B cell (primary cell): ENCODE results near the gene CASKIN2. TPM values are rescaled to one million over a fixed set of nuclear protein-coding genes. Genes with fewer than 3 reads are reported as not detected.

Source experiments
- ATAC-seq: fragments of 200-7000 bp; cut with Tn5 transposase; one replicate; pipeline ENCODE4 v1.10.0; 2021; ENCODE audit warnings: low read depth, mild to moderate bottlenecking, moderate number of reproducible peaks, moderate library complexity
- CTCF ChIA-PET: fragments of 350-600 bp; sonication (Branson Sonifier 250); formaldehyde crosslinking; loops from one replicate; lab custom pipeline; 2021; ENCODE audit warnings: antibody characterized with exemption, inconsistent platforms; lab: Charles Lee
- POLR2A ChIA-PET: fragments of 350-600 bp; sonication (Branson Sonifier 250); formaldehyde crosslinking; loops from one replicate; lab custom pipeline; 2021; ENCODE audit warnings: antibody characterized with exemption; lab: Charles Lee
- DNase-seq: peaks from one replicate; pipeline ENCODE4 v3.0.0; 2013
- H2AFZ ChIP-seq: 2 replicates; pipeline ENCODE4 v1.6.1; 2012; ENCODE audit warnings: mild to moderate bottlenecking, low read depth, low read length; ENCODE audit not compliant: insufficient read depth, poor library complexity, severe bottlenecking
- H3K27ac ChIP-seq, 2 donors: 1 replicate in 1 of 2; 2 replicates in 1 of 2; pipeline ENCODE4 v1.5.1; 2012 to 2013; ENCODE audit warnings: low read length in 2 of 2, mild to moderate bottlenecking in 2 of 2, moderate library complexity in 1 of 2
- H3K27me3 ChIP-seq, 4 experiments: fragments of 200-600 bp in 1 of 4; sonication (generic) in 1 of 4; replicated peaks in 1 of 4; 1 replicate in 2 of 4; 2 replicates in 2 of 4; pipeline versions ENCODE4 v1.6.1 to v1.7.0; 2013 to 2016; ENCODE audit warnings: low read length in 3 of 4, mild to moderate bottlenecking in 2 of 4, mixed read lengths in 1 of 4, moderate library complexity in 1 of 4; ENCODE audit not compliant: insufficient read depth in 4 of 4, control insufficient read depth in 3 of 4; ENCODE audit errors: control extremely low read depth in 1 of 4
- H3K36me3 ChIP-seq, 2 experiments: replicated peaks in 1 of 2; 1 replicate in 1 of 2; 2 replicates in 1 of 2; pipeline versions ENCODE4 v1.6.1 to v1.7.1; 2013; ENCODE audit warnings: low read length in 1 of 2; ENCODE audit not compliant: insufficient read depth in 2 of 2, control insufficient read depth in 1 of 2; ENCODE audit errors: control extremely low read depth in 1 of 2, extremely low read depth in 1 of 2
- H3K4me1 ChIP-seq, 2 donors: fragments of 200-600 bp in 1 of 2; sonication (generic) in 1 of 2; 1 replicate in 1 of 2; 2 replicates in 1 of 2; pipeline versions ENCODE4 v1.5.1 to v1.6.1; 2013 to 2017; ENCODE audit warnings: low read length in 2 of 2; ENCODE audit not compliant: control insufficient read depth in 2 of 2, insufficient read depth in 2 of 2
- H3K4me2 ChIP-seq: replicated peaks from 2 replicates; pipeline ENCODE3; 2012; ENCODE audit warnings: mild to moderate bottlenecking, low read depth, low read length; ENCODE audit not compliant: poor library complexity, severe bottlenecking
- H3K4me3 ChIP-seq, 5 experiments: fragments of 200-600 bp in 1 of 5; sonication (generic) in 1 of 5; 1 replicate in 3 of 5; 2 replicates in 2 of 5; pipeline versions ENCODE4 v1.5.1 to v1.7.0; 2011 to 2016; ENCODE audit warnings: low read length in 4 of 5, mild to moderate bottlenecking in 4 of 5, low read depth in 2 of 5, control low read depth in 1 of 5, moderate library complexity in 1 of 5; ENCODE audit not compliant: insufficient read depth in 1 of 5; ENCODE audit errors: control extremely low read depth in 1 of 5, extremely low read depth in 1 of 5
- H3K79me2 ChIP-seq: fragments of 200-600 bp; sonication (generic); one replicate; pipeline ENCODE4 v1.6.0; 2016; ENCODE audit warnings: low read length; ENCODE audit not compliant: control insufficient read depth, insufficient read depth
- H3K9ac ChIP-seq: fragments of 200-600 bp; sonication (generic); 2 replicates; pipeline ENCODE4 v1.6.1; 2017; ENCODE audit warnings: mild to moderate bottlenecking, low read length, moderate library complexity
- H3K9me3 ChIP-seq, 3 donors: one replicate each; pipeline versions ENCODE4 v1.6.1 to v1.7.1; 2013; ENCODE audit warnings: low read length in 2 of 3; ENCODE audit not compliant: control insufficient read depth in 2 of 3, insufficient read depth in 1 of 3; ENCODE audit errors: control extremely low read depth in 1 of 3
- H4K20me1 ChIP-seq: 2 replicates; pipeline ENCODE4 v1.6.0; 2012; ENCODE audit warnings: mild to moderate bottlenecking, low read length; ENCODE audit not compliant: insufficient read depth, control insufficient read depth, poor library complexity, severe bottlenecking
- H3K27ac Mint-ChIP-seq: one replicate; pipeline ENCODE4 v1.8.0; 2021; ENCODE audit warnings: mixed read lengths
- H3K27me3 Mint-ChIP-seq: one replicate; pipeline ENCODE4 v1.8.0; 2021; ENCODE audit warnings: mixed read lengths
- H3K4me1 Mint-ChIP-seq: one replicate; pipeline ENCODE4 v1.8.0; 2021; ENCODE audit warnings: mixed read lengths
- H3K4me3 Mint-ChIP-seq: one replicate; pipeline ENCODE4 v1.8.0; 2021; ENCODE audit warnings: mixed read lengths
- H3K9me3 Mint-ChIP-seq: one replicate; pipeline ENCODE4 v1.8.0; 2022; ENCODE audit warnings: mixed read lengths; ENCODE audit not compliant: insufficient read depth
- EZH2 ChIP-seq: IDR thresholded peaks from 2 replicates; pipeline ENCODE4 v1.6.1; 2012; ENCODE audit warnings: borderline replicate concordance, low read depth, mild to moderate bottlenecking, moderate library complexity, low read length; ENCODE audit not compliant: insufficient read depth, poor library complexity, severe bottlenecking
- WGBS: methylation state at CpG from one replicate; pipeline ENCODE4 v1.1.5; 2013; ENCODE audit warnings: missing lambda C conversion rate; ENCODE audit not compliant: insufficient coverage; 5-methylcytosine and 5-hydroxymethylcytosine counted together
- intact Hi-C: fragments of 100-400 bp; cut with micrococcal nuclease; formaldehyde crosslinking; loops from one replicate; pipeline ENCODE4 v1.10.0; 2022
- polyA plus RNA-seq: library from polyadenylated mRNA; depleted of rRNA; stranded (reverse); fragments of >200 nt; gene quantifications from 2 replicates; pipeline ENCODE4 v1.2.3, GENCODE V29; 2012
- total RNA-seq, 2 donors: library from RNA; stranded (reverse); fragments of 120-200 nt in 1 of 2; gene quantifications; 1 replicate in 1 of 2; 2 replicates in 1 of 2; pipeline versions ENCODE4 v1.2.3 to v1.2.4, GENCODE V29; 2013 to 2022
- TF ChIP-seq, protein P1 (sequence below): fragments of 200-600 bp; IDR thresholded peaks from one replicate; pipeline ENCODE4 v1.8.0; 2022; ENCODE audit warnings: antibody characterized with exemption, mild to moderate bottlenecking

CASKIN2 gene
- total and polyA plus RNA-seq, 2 donors (not counting 1 experiment from before 2014, with no cell fraction given), result 0.37 to 1.00 TPM

DNA sequence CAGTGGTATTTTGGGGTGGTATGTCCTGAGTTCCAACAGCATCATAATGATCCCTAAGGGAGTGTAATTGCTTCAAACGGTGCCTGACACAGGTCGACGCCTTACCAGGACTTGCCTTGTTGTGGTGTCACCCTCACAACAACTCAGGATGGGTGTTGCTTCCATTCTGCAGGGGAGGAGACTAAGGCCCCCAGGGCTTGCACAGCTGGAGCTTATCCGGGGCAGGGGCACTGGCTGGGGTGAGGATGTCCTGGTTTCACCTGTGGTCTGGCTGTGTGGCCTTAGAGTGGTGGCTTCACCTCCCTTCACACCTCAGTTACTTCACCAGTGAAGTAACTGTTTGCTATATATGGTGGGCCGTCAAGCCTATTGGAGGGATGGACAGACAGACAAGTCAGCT, 33.5 kb upstream of the CASKIN2 start:
- no peaks in the 10 kb centered on the region for H3K4me1 ChIP-seq
- no peak overlapping the region for H3K27ac ChIP-seq
- 100% methylated on average over 3 of the region's 5 CpGs for WGBS
- intact Hi-C loops, result no loop called here
- Mint-ChIP-seq H3K4me1 (peaks cover 3% of the 10 kb centered on the region), H3K9me3 (no peaks in the 10 kb centered on the region), H3K27me3 (no peaks in the 10 kb centered on the region), H3K27ac (peak overlapping the region; percentile 32), H3K4me3 (no peak overlapping the region)
- ChIA-PET POLR2A (no interaction called here), CTCF (interaction anchor here (0.6 to 1.1 kb wide), 2 partner anchors 39 to 195 kb away, joined by 3 read pairs; no protein-coding TSS in a partner anchor)
- DNase-seq, result no peak
- H3K36me3 ChIP-seq, result peaks cover 0 to 5% of the 10 kb centered on the region in 2 experiments
- H3K4me3 ChIP-seq, result no peak overlapping the region
- no peak overlapping the region for H2AFZ ChIP-seq
- H3K4me2 ChIP-seq, result no peak overlapping the region
- TF ChIP-seq, protein P1, sequence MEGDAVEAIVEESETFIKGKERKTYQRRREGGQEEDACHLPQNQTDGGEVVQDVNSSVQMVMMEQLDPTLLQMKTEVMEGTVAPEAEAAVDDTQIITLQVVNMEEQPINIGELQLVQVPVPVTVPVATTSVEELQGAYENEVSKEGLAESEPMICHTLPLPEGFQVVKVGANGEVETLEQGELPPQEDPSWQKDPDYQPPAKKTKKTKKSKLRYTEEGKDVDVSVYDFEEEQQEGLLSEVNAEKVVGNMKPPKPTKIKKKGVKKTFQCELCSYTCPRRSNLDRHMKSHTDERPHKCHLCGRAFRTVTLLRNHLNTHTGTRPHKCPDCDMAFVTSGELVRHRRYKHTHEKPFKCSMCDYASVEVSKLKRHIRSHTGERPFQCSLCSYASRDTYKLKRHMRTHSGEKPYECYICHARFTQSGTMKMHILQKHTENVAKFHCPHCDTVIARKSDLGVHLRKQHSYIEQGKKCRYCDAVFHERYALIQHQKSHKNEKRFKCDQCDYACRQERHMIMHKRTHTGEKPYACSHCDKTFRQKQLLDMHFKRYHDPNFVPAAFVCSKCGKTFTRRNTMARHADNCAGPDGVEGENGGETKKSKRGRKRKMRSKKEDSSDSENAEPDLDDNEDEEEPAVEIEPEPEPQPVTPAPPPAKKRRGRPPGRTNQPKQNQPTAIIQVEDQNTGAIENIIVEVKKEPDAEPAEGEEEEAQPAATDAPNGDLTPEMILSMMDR, result no peak
- TF ChIP-seq EZH2, result no peak
- H3K9me3 ChIP-seq, result no peaks in the 10 kb centered on the region
- no peaks in the 10 kb centered on the region for H4K20me1 ChIP-seq
- no peak overlapping the region for H3K9ac ChIP-seq
- no peak for ATAC-seq
- H3K27me3 ChIP-seq, result no peaks in the 10 kb centered on the region
- no peaks in the 10 kb centered on the region for H3K79me2 ChIP-seq

DNA sequence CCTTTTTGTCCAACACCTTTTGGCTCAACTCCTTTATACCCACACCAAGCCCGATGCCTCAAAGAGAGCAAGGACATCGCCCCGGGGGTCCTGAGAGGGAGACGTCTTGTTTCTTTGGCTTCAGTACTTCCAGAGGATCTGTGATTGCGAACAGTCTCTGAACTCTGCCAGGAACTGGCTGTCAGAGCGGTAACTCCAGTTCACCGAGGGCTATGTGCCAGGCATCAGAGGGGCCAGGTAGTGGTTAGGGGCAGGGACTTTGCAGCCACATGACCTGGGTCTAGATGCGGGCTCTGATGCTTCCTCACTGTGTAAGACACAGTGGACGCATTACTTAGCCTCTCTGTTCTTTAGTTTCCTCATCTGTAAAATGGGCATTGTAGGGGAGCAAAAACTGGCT, 31.8 kb upstream of the CASKIN2 start:
- Mint-ChIP-seq H3K27me3 (no peaks in the 10 kb centered on the region), H3K9me3 (no peaks in the 10 kb centered on the region), H3K4me3 (no peak overlapping the region), H3K27ac (no peak overlapping the region), H3K4me1 (peaks cover 3% of the 10 kb centered on the region)
- POLR2A ChIA-PET, result no interaction called here
- intact Hi-C loops, result no loop called here
- TF ChIP-seq, protein P1, result no peak
- no peak for TF ChIP-seq EZH2
- Histone ChIP-seq H4K20me1 (no peaks in the 10 kb centered on the region), H2AFZ (no peak overlapping the region), H3K27ac (no peak overlapping the region), H3K79me2 (no peaks in the 10 kb centered on the region), H3K27me3 (no peaks in the 10 kb centered on the region), H3K9ac (no peak overlapping the region), H3K4me2 (no peak overlapping the region), H3K4me3 (no peak overlapping the region), H3K36me3 (peaks cover 0 to 5% of the 10 kb centered on the region in 2 experiments), H3K9me3 (no peaks in the 10 kb centered on the region), H3K4me1 (no peaks in the 10 kb centered on the region)
- WGBS, result 99% methylated on average over 9 of the region's 9 CpGs
- CTCF ChIA-PET, result interaction anchor here (0.5 kb wide), 1 partner anchor 459 kb away, joined by 3 read pairs; no protein-coding TSS in a partner anchor
- DNase-seq, result no peak
- ATAC-seq, result no peak
